ENCODE results near the gene SYF2. TPM values are rescaled to one million over a fixed set of nuclear protein-coding genes. Genes with fewer than 3 reads are reported as not detected.
"Not testable (repeated sequence)": the region's sequence is repeated elsewhere in the genome, so short reads cannot be mapped to it uniquely, and the experiment has no call there.

SYF2 gene
- total RNA-seq, 1 donor from 2014 or later = 26.5 TPM

- Mint-ChIP-seq H3K36me3 (ENCODE audit: low read depth) (no peaks in the 10 kb centered on the region), H3K27me3 (ENCODE audit: low read depth) (no peaks in the 10 kb centered on the region), H3K4me3 (no peak overlapping the region), H3K9me3 (no peaks in the 10 kb centered on the region), H3K4me1 (no peaks in the 10 kb centered on the region), H3K27ac (ENCODE audit: unreplicated experiment) (no peak overlapping the region)
- DNase-seq (ENCODE audit: low read depth, low spot score) = no peak
- no peak for TF ChIP-seq CTCF (conservative IDR thresholded peaks at IDR 0.05)
These were observed 42.0 kb downstream of the SYF2 start for GRCh38 chr1:25190260-25190659.

- H3K4me3 Mint-ChIP-seq; H3K27ac Mint-ChIP-seq (ENCODE audit: unreplicated experiment); H3K4me1 Mint-ChIP-seq; H3K36me3 Mint-ChIP-seq (ENCODE audit: low read depth); H3K9me3 Mint-ChIP-seq; DNase-seq (ENCODE audit: low read depth, low spot score); H3K27me3 Mint-ChIP-seq (ENCODE audit: low read depth): not testable (repeated sequence)
These were observed 44.4 kb downstream of the SYF2 start for GRCh38 chr1:25187904-25188303.

- Mint-ChIP-seq H3K27me3 (ENCODE audit: low read depth) (no peaks in the 10 kb centered on the region), H3K9me3 (no peaks in the 10 kb centered on the region), H3K27ac (ENCODE audit: unreplicated experiment) (no peak overlapping the region), H3K36me3 (ENCODE audit: low read depth) (no peaks in the 10 kb centered on the region), H3K4me3 (no peak overlapping the region), H3K4me1 (no peaks in the 10 kb centered on the region)
- TF ChIP-seq CTCF (conservative IDR thresholded peaks at IDR 0.05) = no peak
- no peak for DNase-seq (ENCODE audit: low read depth, low spot score)
These were observed 45.2 kb downstream of the SYF2 start for GRCh38 chr1:25187077-25187476.

- Mint-ChIP-seq H3K9me3 (no peaks in the 10 kb centered on the region), H3K36me3 (ENCODE audit: low read depth) (no peaks in the 10 kb centered on the region), H3K27ac (ENCODE audit: unreplicated experiment) (peak overlapping the region; percentile 40), H3K4me1 (no peaks in the 10 kb centered on the region), H3K4me3 (no peak overlapping the region), H3K27me3 (ENCODE audit: low read depth) (no peaks in the 10 kb centered on the region)
- DNase-seq (ENCODE audit: low read depth, low spot score) = no peak
- TF ChIP-seq CTCF (conservative IDR thresholded peaks at IDR 0.05) = no peak
These were observed 45.9 kb downstream of the SYF2 start for GRCh38 chr1:25186161-25187007.

- no peaks in the 10 kb centered on the region for H3K27me3 Mint-ChIP-seq (ENCODE audit: low read depth)
- TF ChIP-seq CTCF (conservative IDR thresholded peaks at IDR 0.05) = no peak
- no peaks in the 10 kb centered on the region for H3K9me3 Mint-ChIP-seq
- H3K27ac Mint-ChIP-seq (ENCODE audit: unreplicated experiment) = peak overlapping the region; percentile 50
- H3K4me1 Mint-ChIP-seq = no peaks in the 10 kb centered on the region
- DNase-seq (ENCODE audit: low read depth, low spot score) = no peak
- H3K36me3 Mint-ChIP-seq (ENCODE audit: low read depth) = no peaks in the 10 kb centered on the region
- no peak overlapping the region for H3K4me3 Mint-ChIP-seq
These were observed 46.7 kb downstream of the SYF2 start for GRCh38 chr1:25185409-25186160.

All from neural crest cell (in vitro differentiated cells).